Measurements from ENCODE around the gene KRT86.

- TF ChIP-seq CTCF (conservative IDR thresholded peaks at IDR 0.05), result no peak
- TF ChIP-seq EZH2 (IDR thresholded peaks at IDR 0.05; ENCODE audit: low read depth), result no peak
Observed at GRCh38 chr12:52316290-52316689, 41.8 kb downstream of the KRT86 start.

All from PC-9 (cell line).